ENCODE measurements around the gene KRT80.

The KRT80 gene

GRCh38 chr12:52228366-52228765 lies 36.6 kb upstream of the KRT80 start:
- no peak for DNase-seq

GRCh38 chr12:52227606-52228166 lies 35.9 kb upstream of the KRT80 start:
- DNase-seq, result no peak

- DNase-seq, result no peak
These were observed 34.6 kb upstream of the KRT80 start for GRCh38 chr12:52226446-52226845.

DNA sequence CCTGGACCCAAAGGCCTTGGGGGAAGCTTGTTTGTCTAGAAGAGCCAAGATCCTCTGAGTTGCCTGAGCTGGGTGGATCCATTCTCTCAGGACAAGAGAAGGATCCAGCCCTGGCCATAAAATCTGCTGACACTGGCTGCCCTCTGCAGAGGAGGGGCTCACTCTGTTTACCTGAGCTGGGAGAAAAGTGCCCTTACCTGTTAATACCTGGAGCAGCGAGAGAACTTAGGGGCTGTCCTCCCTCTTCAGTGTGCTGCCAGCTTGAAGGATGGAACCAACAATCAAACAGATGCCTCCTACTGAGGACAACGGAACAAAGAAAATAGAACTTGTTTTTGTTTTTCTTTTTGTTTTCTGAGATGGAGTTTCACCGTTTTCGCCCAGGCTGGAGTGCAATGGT lies 33.9 kb upstream of the KRT80 start:
- no peak for DNase-seq

DNA sequence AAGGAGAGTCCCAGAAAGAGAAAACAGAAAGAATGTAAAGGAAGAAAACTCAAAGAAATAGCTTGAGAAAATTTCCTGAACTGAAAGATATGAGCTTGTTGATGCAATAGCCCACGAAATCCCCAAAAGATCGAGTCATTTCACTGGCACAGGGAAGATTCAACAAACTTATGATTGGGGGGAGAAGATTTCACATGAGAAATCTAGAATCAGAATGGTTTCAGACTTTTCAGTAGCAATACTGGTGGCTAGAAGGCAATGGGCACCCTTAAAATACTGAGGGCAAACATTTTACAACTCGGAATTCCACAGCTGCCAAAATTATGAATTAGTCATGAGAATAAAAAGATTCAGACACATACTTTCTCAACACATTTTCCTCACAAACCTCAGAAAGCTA lies 32.3 kb upstream of the KRT80 start:
- no peak for DNase-seq

- no peak for DNase-seq
These were observed 31.7 kb upstream of the KRT80 start for GRCh38 chr12:52223406-52224039.

DNA sequence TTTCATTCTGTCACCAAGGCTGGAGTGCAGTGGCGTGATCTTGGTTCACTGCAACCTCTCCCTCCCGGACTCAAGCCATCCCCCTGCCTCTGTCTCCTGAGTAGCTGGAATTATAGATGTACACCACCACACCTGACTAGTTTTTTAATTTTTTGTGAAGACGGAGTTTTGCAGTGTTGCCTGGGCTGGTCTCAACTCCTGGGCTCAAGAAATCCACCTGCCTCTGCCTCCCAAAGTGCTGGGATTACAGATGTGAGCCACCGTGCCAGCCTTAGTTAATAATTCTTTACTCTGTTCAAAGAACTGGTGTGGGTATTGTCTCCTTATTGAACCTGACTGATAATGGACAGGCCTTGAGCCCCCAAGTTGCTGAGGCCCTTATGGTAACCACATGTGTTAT lies 30.9 kb upstream of the KRT80 start:
- no peak for DNase-seq

DNA sequence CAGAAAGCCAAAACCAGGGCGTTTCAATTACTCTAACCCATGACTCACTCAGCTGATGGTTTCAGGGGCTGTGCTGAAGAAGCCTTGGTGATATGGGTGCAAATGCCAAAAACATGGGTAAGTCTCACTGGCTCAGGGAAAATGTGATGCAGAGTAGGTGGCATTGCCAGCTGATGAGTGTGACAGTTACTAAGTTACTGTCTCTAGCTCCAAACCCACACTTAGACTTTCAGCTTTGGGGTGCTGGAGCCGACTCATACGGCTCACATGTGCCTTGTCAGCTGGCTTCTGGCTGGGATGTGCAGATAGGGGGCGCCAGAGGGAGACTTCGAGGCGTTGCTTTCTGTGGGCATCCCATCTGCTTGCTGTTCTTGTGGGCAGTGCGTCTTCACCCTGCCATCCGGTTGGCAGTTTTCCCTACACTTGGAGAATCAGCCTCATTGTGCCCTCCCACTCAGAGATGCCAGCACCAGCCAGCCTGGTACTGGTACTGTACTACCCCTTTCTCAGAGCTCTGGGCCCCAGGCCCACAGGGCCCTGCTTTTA lies 30.2 kb upstream of the KRT80 start:
- DNase-seq, result peak; percentile 71

- no peak for DNase-seq
These were observed 29.4 kb upstream of the KRT80 start for GRCh38 chr12:52221070-52221781.

- DNase-seq, result no peak
These were observed 28.7 kb upstream of the KRT80 start for GRCh38 chr12:52220477-52220876.

DNA sequence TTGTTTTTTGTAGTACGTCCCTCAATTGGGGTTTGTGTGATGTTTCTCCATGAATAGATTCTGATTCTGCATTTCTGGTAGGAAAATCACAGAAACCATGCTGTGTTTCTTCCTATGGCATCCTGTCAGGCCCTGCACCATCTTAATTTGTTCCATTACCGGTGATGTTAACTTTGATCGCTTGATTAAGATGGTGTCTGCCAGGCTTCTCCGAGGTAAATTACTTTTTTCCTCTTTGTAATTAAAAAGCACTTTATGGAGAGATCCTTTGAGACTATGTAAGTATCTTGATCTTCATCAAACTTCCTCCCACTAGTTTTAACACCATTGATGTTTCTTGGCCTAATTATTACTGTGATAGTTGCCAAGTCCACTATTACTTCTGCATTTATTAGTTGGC lies 26.2 kb upstream of the KRT80 start:
- DNase-seq, result no peak

DNA sequence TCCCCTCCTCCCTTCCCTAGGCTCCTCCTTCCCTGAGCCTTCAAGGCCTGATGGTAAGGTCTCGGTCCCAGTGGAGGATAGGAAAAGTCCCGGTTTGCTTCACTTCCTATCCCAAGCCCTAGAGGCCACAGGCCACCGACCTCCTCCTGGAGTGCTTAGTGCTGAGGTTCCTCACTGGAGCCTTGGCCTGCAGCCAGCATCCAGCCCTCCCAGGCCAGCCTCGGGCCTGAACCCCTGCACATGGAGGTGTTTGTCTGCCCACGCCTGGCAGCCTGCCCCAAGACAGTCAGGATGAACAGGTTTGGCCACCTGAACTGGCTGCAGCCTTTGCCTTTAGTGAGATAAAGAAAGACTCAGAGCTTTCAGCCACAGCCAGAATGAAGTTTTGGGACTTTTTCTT lies 25.4 kb upstream of the KRT80 start:
- DNase-seq, result no peak

- no peak for DNase-seq
These were observed 25.0 kb upstream of the KRT80 start for GRCh38 chr12:52216807-52217206.

GRCh38 chr12:52216100-52216499 lies 24.3 kb upstream of the KRT80 start:
- no peak for DNase-seq

GRCh38 chr12:52215587-52216031 lies 23.8 kb upstream of the KRT80 start:
- DNase-seq, result no peak

- no peak for DNase-seq
These were observed 22.6 kb upstream of the KRT80 start for GRCh38 chr12:52214421-52214802.

- DNase-seq, result peak; percentile 25
These were observed 22.0 kb upstream of the KRT80 start for GRCh38 chr12:52213564-52214420.

- no peak for DNase-seq
These were observed 21.1 kb upstream of the KRT80 start for GRCh38 chr12:52212701-52213563.

DNA sequence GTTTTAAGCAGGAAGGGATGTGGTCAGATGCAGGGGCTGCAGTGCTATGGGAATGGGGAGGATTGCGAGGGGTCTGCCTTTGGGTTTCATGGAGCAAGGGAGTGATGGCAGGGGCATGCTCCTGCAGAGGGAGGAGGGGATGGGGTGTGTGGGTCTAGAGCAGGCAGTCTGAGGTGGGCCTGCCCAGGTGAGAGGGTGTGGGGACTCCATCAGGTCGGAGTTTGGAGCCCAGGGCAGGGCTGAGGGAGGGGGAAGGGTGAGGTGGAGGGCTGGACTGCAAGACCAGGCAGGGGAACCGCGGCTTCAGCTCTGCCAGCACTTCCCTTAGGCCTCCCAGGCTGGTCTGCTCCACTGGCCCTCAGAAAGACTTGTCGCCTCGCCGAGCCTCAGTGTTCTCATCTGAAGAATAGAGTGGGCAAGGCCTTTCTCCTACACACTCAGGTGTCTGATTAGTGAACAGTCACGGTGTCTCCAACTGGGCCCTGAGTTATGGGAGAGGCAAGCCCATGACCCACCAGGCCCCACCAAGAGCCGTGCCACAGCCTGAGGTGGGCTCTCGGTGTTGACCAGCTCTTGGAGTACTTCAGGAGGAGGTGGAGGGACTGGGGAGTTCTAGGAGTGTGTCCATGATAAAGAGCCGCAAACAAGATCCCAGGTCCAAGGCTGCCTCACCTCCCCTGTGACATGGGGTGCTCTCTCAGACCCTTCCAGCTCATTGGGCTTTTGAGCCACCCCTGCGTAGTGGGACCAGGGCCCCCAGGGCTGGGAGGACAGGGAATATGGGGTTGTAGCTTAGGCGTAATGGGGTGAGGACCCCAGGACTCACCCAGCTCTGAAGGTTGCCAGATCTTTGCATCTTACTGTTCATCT lies 20.1 kb upstream of the KRT80 start:
- DNase-seq, result no peak

DNA sequence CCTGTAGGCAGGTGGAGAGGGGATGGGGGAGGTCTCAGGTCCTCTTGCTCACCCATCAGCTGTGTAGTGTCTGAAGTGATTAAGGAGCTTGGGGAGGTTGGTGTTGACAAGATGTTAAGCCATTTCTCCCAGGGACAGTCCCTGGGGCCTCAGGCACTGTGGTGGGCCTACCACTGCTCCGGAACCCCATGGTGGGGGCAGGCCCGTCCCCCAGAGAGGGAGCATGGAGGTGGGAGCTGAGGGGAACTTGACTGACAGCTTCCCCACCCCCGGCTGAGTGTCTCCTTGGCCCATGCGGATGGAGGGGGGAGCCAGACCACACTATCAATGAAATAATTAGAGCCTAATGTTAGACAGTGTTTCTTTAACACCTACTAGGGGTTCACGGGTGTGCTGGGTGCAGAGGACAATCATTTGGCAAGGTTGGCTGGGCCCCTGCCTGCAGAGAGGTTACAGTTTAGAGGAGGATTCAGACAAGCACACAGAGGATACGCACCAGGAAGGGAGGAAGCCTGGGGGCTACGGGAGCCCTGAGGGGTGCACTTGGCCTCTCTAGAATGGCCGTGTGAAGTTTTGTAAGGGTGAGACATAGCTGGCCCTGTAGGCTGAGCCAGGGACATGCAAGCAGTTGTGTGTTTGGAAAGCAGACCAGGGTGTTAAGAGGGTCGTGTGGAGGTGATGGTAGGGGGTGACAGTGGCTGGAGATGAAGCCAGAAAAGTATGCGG lies 19.3 kb upstream of the KRT80 start:
- no peak for DNase-seq

All from stimulated activated naive CD4-positive, alpha-beta T cell treated with Interleukin-2 at 50 U/mL for 16 hours (primary cell).